H1 (cell line): ENCODE results near the gene LMOD2. TPM values are rescaled to one million over a fixed set of nuclear protein-coding genes. Genes with fewer than 3 reads are reported as not detected.

Experiments
- CTCF ChIA-PET: fragments of 300-600 bp; sonication (Branson Sonifier 250); formaldehyde crosslinking; loops from one replicate; lab custom pipeline; 2021; ENCODE audit not compliant: partially characterized antibody; lab: Charles Lee
- POLR2A ChIA-PET: fragments of 300-600 bp; sonication (Branson Sonifier 250); formaldehyde crosslinking; loops from one replicate; lab custom pipeline; 2021; ENCODE audit warnings: inconsistent platforms; ENCODE audit not compliant: partially characterized antibody; lab: Charles Lee
- DNase-seq, 2 experiments: peaks; one replicate each; pipeline versions ENCODE4 v3.0.0 to v3.0.0-alpha.2; 2010 to 2022; ENCODE audit warnings: low spot score in 2 of 2, low read depth in 1 of 2, mixed read lengths in 1 of 2
- FAIRE-seq: peaks from 2 replicates; lab custom pipeline; 2011; peaks lifted over from hg19 to GRCh38; lab: Jason Lieb, UNC
- H2AFZ ChIP-seq: 2 replicates; pipeline ENCODE4 v1.8.1; 2012; ENCODE audit warnings: low read length, inconsistent platforms
- H2AK5ac ChIP-seq: 2 replicates; pipeline ENCODE4 v1.6.1; 2013; ENCODE audit warnings: low read depth, low read length
- H2BK120ac ChIP-seq: replicated peaks from 2 replicates; pipeline ENCODE3; 2013; ENCODE audit warnings: low read depth, low read length, inconsistent platforms
- H2BK12ac ChIP-seq: 2 replicates; pipeline ENCODE4 v1.6.1; 2013; ENCODE audit warnings: low read depth, low read length
- H2BK15ac ChIP-seq: 2 replicates; pipeline ENCODE4 v1.6.1; 2013; ENCODE audit warnings: low read length
- H2BK20ac ChIP-seq: 2 replicates; pipeline ENCODE4 v1.6.1; 2013; ENCODE audit warnings: low read length
- H2BK5ac ChIP-seq: 2 replicates; pipeline ENCODE4 v1.6.1; 2013; ENCODE audit warnings: low read depth, low read length
- H3K14ac ChIP-seq: 2 replicates; pipeline ENCODE4 v1.6.1; 2013; ENCODE audit warnings: inconsistent platforms; ENCODE audit not compliant: insufficient read length
- H3K18ac ChIP-seq: 2 replicates; pipeline ENCODE4 v1.6.1; 2013; ENCODE audit warnings: low read length; ENCODE audit errors: extremely low read depth
- H3K23ac ChIP-seq: 2 replicates; pipeline ENCODE4 v1.6.1; 2013; ENCODE audit warnings: inconsistent platforms; ENCODE audit not compliant: insufficient read length
- H3K23me2 ChIP-seq: 2 replicates; pipeline ENCODE4 v1.6.1; 2013; ENCODE audit warnings: low read depth, low read length
- H3K27ac ChIP-seq: 2 replicates; pipeline ENCODE4 v1.6.1; 2011; ENCODE audit warnings: low read depth, low read length, inconsistent platforms
- H3K27me3 ChIP-seq, 4 experiments: replicated peaks in 1 of 4; 1 replicate in 1 of 4; 2 replicates in 3 of 4; pipeline versions ENCODE4 v1.6.1 to v1.8.1; 2011 to 2013; ENCODE audit warnings: low read length in 3 of 4, mild to moderate bottlenecking in 3 of 4, inconsistent platforms in 2 of 4, mixed read lengths in 2 of 4, moderate library complexity in 1 of 4; ENCODE audit not compliant: control insufficient read depth in 3 of 4, insufficient read depth in 3 of 4; ENCODE audit errors: extremely low read depth in 1 of 4
- H3K36me3 ChIP-seq, 4 experiments: 2 replicates each; pipeline versions ENCODE4 v1.6.1 to v1.8.1; 2011 to 2013; ENCODE audit warnings: mild to moderate bottlenecking in 4 of 4, low read length in 3 of 4, moderate library complexity in 2 of 4, control low read depth in 1 of 4, inconsistent platforms in 1 of 4; ENCODE audit not compliant: insufficient read depth in 4 of 4, control insufficient read depth in 2 of 4
- H3K4ac ChIP-seq: replicated peaks from 2 replicates; pipeline ENCODE3; 2013; ENCODE audit warnings: low read length, low read depth, mixed read lengths, inconsistent platforms; ENCODE audit not compliant: insufficient read length
- H3K4me1 ChIP-seq, 4 experiments: replicated peaks in 1 of 4; 1 replicate in 1 of 4; 2 replicates in 3 of 4; pipeline versions ENCODE4 v1.6.1 to v1.8.1; 2011 to 2013; ENCODE audit warnings: low read length in 3 of 4, inconsistent platforms in 2 of 4, mixed read lengths in 1 of 4; ENCODE audit not compliant: insufficient read depth in 4 of 4, control insufficient read depth in 3 of 4
- H3K4me2 ChIP-seq, 2 experiments: 2 replicates each; pipeline versions ENCODE4 v1.6.1 to v1.8.1; 2011 to 2013; ENCODE audit warnings: low read depth in 2 of 2, low read length in 2 of 2, control low read depth in 1 of 2, inconsistent platforms in 1 of 2, mild to moderate bottlenecking in 1 of 2; ENCODE audit not compliant: insufficient read depth in 1 of 2
- H3K4me3 ChIP-seq, 4 experiments: fragments of 200-600, 300-600 bp in 1 of 4; sonication (generic), shearing (Covaris generic), sonication (Bioruptor Twin) in 1 of 4; 2 replicates each; pipeline versions ENCODE4 v1.5.1 to v1.8.1; 2011 to 2016; ENCODE audit warnings: low read length in 4 of 4, low read depth in 3 of 4, control low read depth in 2 of 4, inconsistent platforms in 2 of 4, mild to moderate bottlenecking in 2 of 4, mixed read lengths in 1 of 4, moderate library complexity in 1 of 4; ENCODE audit not compliant: insufficient read depth in 2 of 4; ENCODE audit errors: extremely low read depth in 1 of 4
- H3K56ac ChIP-seq: replicated peaks from 2 replicates; pipeline ENCODE3; 2013; ENCODE audit warnings: low read depth, mild to moderate bottlenecking, mixed read lengths, low read length, inconsistent platforms; ENCODE audit not compliant: insufficient read length
- H3K79me1 ChIP-seq: 2 replicates; pipeline ENCODE4 v1.6.1; 2013; ENCODE audit warnings: low read depth, low read length, control low read depth
- H3K79me2 ChIP-seq, 2 experiments: 2 replicates each; pipeline versions ENCODE4 v1.6.1 to v1.8.1; 2012 to 2013; ENCODE audit warnings: low read length in 2 of 2, mild to moderate bottlenecking in 2 of 2, inconsistent platforms in 1 of 2; ENCODE audit not compliant: insufficient read depth in 2 of 2, control insufficient read depth in 1 of 2
- H3K9ac ChIP-seq, 4 experiments: replicated peaks in 1 of 4; 1 replicate in 1 of 4; 2 replicates in 3 of 4; pipeline versions ENCODE4 v1.6.1 to v1.8.1; 2011 to 2013; ENCODE audit warnings: low read depth in 3 of 4, low read length in 3 of 4, control low read depth in 2 of 4, mild to moderate bottlenecking in 2 of 4, moderate library complexity in 2 of 4, inconsistent platforms in 1 of 4; ENCODE audit errors: extremely low read depth in 1 of 4
- H3K9me3 ChIP-seq, 2 experiments: 2 replicates each; pipeline versions ENCODE4 v1.6.1 to v1.8.1; 2012 to 2013; ENCODE audit warnings: mild to moderate bottlenecking in 2 of 2, moderate library complexity in 2 of 2, control low read depth in 1 of 2, inconsistent platforms in 1 of 2, low read depth in 1 of 2, low read length in 1 of 2, mixed read lengths in 1 of 2; ENCODE audit not compliant: insufficient read depth in 2 of 2
- H4K20me1 ChIP-seq, 2 experiments: replicated peaks in 1 of 2; 2 replicates each; pipeline versions ENCODE3 to v1.8.1; 2011 to 2013; ENCODE audit warnings: inconsistent platforms in 2 of 2, low read length in 2 of 2, mild to moderate bottlenecking in 1 of 2; ENCODE audit not compliant: insufficient read depth in 2 of 2, control insufficient read depth in 1 of 2
- H4K5ac ChIP-seq: 2 replicates; pipeline ENCODE4 v1.6.1; 2013; ENCODE audit warnings: low read length, low read depth, mixed read lengths, inconsistent platforms; ENCODE audit not compliant: insufficient read length
- H4K8ac ChIP-seq: 2 replicates; pipeline ENCODE4 v1.8.0; 2013; ENCODE audit warnings: mild to moderate bottlenecking, moderate library complexity, low read length, inconsistent platforms; ENCODE audit not compliant: insufficient read depth; ENCODE audit errors: extremely low read depth
- H4K91ac ChIP-seq: replicated peaks from 2 replicates; pipeline ENCODE3; 2013; ENCODE audit warnings: low read length, mixed read lengths, inconsistent platforms; ENCODE audit not compliant: insufficient read length
- BACH1 ChIP-seq: IDR thresholded peaks from 2 replicates; pipeline ENCODE4 v1.6.1; 2012; ENCODE audit warnings: low read length, improper control_type of control experiment
- FOSL1 ChIP-seq: IDR thresholded peaks from 2 replicates; pipeline ENCODE4 v1.6.1; 2011; ENCODE audit warnings: mild to moderate bottlenecking, low read depth, low read length, moderate library complexity; ENCODE audit not compliant: insufficient read depth
- JUND ChIP-seq: IDR thresholded peaks from 2 replicates; pipeline ENCODE4 v1.6.1; 2011; ENCODE audit warnings: mild to moderate bottlenecking, improper control_type of control experiment, low read length
- KDM4A ChIP-seq: IDR thresholded peaks from one replicate; pipeline ENCODE4 v1.7.1; 2012; ENCODE audit warnings: low read depth, mild to moderate bottlenecking, moderate library complexity, low read length, inconsistent platforms; ENCODE audit not compliant: severe bottlenecking
- SIN3A ChIP-seq, 2 experiments: IDR thresholded peaks in 1 of 2; conservative IDR thresholded peaks in 1 of 2; 2 replicates each; pipeline ENCODE4 v1.6.1; 2011 to 2012; ENCODE audit warnings: low read length in 2 of 2, improper control_type of control experiment in 1 of 2, low read depth in 1 of 2, mild to moderate bottlenecking in 1 of 2
- SP1 ChIP-seq: IDR thresholded peaks from 2 replicates; pipeline ENCODE4 v1.6.1; 2011; ENCODE audit warnings: low read depth, low read length
- WGBS, 2 experiments: shearing (Covaris generic) in 1 of 2; methylation state at CpG; one replicate each; pipeline versions ENCODE4 v1.1.6 to v1.1.7; 2013 to 2015; ENCODE audit warnings: low lambda C conversion rate in 2 of 2, mixed read lengths in 2 of 2, inconsistent platforms in 1 of 2, low coverage in 1 of 2, missing lambda C conversion rate in 1 of 2; ENCODE audit not compliant: insufficient replicate concordance in 2 of 2, insufficient coverage in 1 of 2, insufficient read length in 1 of 2; ENCODE audit errors: extremely low coverage in 1 of 2, missing lambda C conversion rate in 1 of 2; 5-methylcytosine and 5-hydroxymethylcytosine counted together
- polyA plus RNA-seq, 7 experiments: library from polyadenylated mRNA; depleted of rRNA in 3 of 7; stranded (reverse) in 5 of 7; unstranded in 2 of 7; fragments of >200 nt in 5 of 7; fragments of 200-250 nt in 2 of 7; gene quantifications; 1 replicate in 5 of 7; 2 replicates in 1 of 7; 4 replicates in 1 of 7; pipeline versions ENCODE4 v1.2.1 to v1.2.3, GENCODE V29; 2011 to 2013; ENCODE audit warnings: missing spikeins in 2 of 7, mixed read lengths in 2 of 7
- total RNA-seq: library from RNA; stranded (reverse); fragmentation: NEBNext Ultra II Directional; extraction: Animal tissue kit (Norgen Biotek cat#: 25700); gene quantifications from 2 replicates; pipeline ENCODE4 v1.2.1, GENCODE V29; 2021
- TF ChIP-seq, protein P1 (sequence below): IDR thresholded peaks from 2 replicates; pipeline ENCODE4 v1.6.1; 2012; ENCODE audit warnings: inconsistent platforms
- TF ChIP-seq, protein P2 (sequence below): IDR thresholded peaks from 2 replicates; pipeline ENCODE4 v1.6.1; 2012; ENCODE audit warnings: inconsistent platforms

The LMOD2 gene
- total and polyA plus RNA-seq, 2 of the 8 experiments (the other 6 are each of a cell fraction or from before 2014, with no cell fraction given): 0.03 to 0.22 TPM

DNA sequence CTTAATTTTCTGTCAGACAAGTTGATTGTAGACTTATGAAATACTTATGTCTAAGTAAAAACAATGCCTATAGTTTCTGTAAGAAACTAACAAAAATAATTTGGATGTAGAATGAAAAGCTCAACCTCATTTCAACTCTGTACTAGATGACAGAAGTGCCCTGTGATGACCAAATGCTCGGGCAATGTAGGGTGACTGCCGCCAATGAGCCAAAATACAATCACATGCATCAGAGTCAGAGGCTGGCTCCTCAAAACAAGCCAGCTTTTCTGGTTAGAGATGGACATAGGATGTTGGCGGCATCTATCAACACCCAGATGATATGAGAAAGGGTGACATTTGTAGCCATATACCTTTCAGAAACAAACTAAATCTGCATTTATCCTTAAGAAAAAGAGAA, 23.9 kb downstream of the LMOD2 start:
- Histone ChIP-seq H4K5ac (no peak overlapping the region), H3K9ac (no peak overlapping the region), H3K4me2 (no peak overlapping the region), H2BK120ac (no peak overlapping the region), H3K27me3 (peaks cover 0 to 1% (median 0%) of the 10 kb centered on the region in 4 experiments; a peak in 1 of 7 replicates), H3K79me1 (no peaks in the 10 kb centered on the region), H4K20me1 (no peaks in the 10 kb centered on the region), H3K4ac (no peak overlapping the region), H2AK5ac (no peak overlapping the region), H3K36me3 (peaks cover 0 to 23% (median 4%) of the 10 kb centered on the region in 4 experiments; a peak in 3 of 8 replicates), H2BK20ac (no peak overlapping the region), H3K14ac (no peak overlapping the region), H2BK12ac (no peak overlapping the region), H3K79me2 (no peaks in the 10 kb centered on the region), H3K23me2 (no peaks in the 10 kb centered on the region), H2BK5ac (no peak overlapping the region), H2BK15ac (no peak overlapping the region), H3K4me3 (no peak overlapping the region), H4K8ac (no peak overlapping the region), H3K23ac (no peak overlapping the region), H3K27ac (no peak overlapping the region), H2AFZ (no peak overlapping the region), H3K18ac (no peak overlapping the region), H3K56ac (no peak overlapping the region), H3K9me3 (no peaks in the 10 kb centered on the region), H4K91ac (no peak overlapping the region), H3K4me1 (no peaks in the 10 kb centered on the region)
- no peak for FAIRE-seq
- WGBS, 2 experiments: 96% methylated on average over 3 of the region's 3 CpGs; no CpG with 5 or more reads in 1 of the 2 experiments
- no peak for DNase-seq
- POLR2A ChIA-PET: interaction anchor here (0.8 to 1.2 kb wide), 2 partner anchors 10 to 12 kb away, joined by 3 to 4 read pairs; no protein-coding TSS in a partner anchor
- CTCF ChIA-PET: interaction anchor here (0.6 to 1.1 kb wide), 3 partner anchors 47 to 282 kb away, joined by 3 to 4 read pairs (median 3); no protein-coding TSS in a partner anchor
- TF ChIP-seq, protein P1, sequence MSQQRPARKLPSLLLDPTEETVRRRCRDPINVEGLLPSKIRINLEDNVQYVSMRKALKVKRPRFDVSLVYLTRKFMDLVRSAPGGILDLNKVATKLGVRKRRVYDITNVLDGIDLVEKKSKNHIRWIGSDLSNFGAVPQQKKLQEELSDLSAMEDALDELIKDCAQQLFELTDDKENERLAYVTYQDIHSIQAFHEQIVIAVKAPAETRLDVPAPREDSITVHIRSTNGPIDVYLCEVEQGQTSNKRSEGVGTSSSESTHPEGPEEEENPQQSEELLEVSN: no peak
- TF ChIP-seq SIN3A (conservative IDR thresholded peaks at IDR 0.05 in 1 of 2, IDR thresholded peaks at IDR 0.05 in 1 of 2; ENCODE audit: low read depth in 1 of 2, low read length in 2 of 2): no peak
- TF ChIP-seq, protein P2, sequence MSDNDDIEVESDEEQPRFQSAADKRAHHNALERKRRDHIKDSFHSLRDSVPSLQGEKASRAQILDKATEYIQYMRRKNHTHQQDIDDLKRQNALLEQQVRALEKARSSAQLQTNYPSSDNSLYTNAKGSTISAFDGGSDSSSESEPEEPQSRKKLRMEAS: no peak
- no peak for TF ChIP-seq FOSL1
- no peak for TF ChIP-seq KDM4A
- TF ChIP-seq SP1: no peak
- no peak for TF ChIP-seq JUND
- no peak for TF ChIP-seq BACH1
